GM10248 (cell line): ENCODE measurements around the gene EFL1.
"Not testable (repeated sequence)": the region's sequence is repeated elsewhere in the genome, so short reads cannot be mapped to it uniquely, and the experiment has no call there.

Experiments
- CTCF ChIA-PET: fragments of 300-600 bp; sonication (Branson Sonifier 250); formaldehyde crosslinking; extraction: SDS; loops from one replicate; lab custom pipeline; 2021; ENCODE audit warnings: antibody characterized with exemption; lab: Yijun Ruan, JAX
- POLR2A ChIA-PET: fragments of 350-650 bp; sonication (Branson Sonifier 250); formaldehyde crosslinking; extraction: SDS; loops from one replicate; lab custom pipeline; 2020; ENCODE audit warnings: antibody characterized with exemption; lab: Yijun Ruan, JAX
- DNase-seq: peaks from one replicate; pipeline ENCODE4 v3.0.0; 2012; ENCODE audit errors: extremely low spot score
- TF ChIP-seq, protein P1 (sequence below): IDR thresholded peaks from 2 replicates; pipeline ENCODE4 v1.5.1; 2012; ENCODE audit warnings: mild to moderate bottlenecking, low read depth; ENCODE audit errors: extremely low read depth, missing control alignments, control extremely low read depth

The EFL1 gene

DNA sequence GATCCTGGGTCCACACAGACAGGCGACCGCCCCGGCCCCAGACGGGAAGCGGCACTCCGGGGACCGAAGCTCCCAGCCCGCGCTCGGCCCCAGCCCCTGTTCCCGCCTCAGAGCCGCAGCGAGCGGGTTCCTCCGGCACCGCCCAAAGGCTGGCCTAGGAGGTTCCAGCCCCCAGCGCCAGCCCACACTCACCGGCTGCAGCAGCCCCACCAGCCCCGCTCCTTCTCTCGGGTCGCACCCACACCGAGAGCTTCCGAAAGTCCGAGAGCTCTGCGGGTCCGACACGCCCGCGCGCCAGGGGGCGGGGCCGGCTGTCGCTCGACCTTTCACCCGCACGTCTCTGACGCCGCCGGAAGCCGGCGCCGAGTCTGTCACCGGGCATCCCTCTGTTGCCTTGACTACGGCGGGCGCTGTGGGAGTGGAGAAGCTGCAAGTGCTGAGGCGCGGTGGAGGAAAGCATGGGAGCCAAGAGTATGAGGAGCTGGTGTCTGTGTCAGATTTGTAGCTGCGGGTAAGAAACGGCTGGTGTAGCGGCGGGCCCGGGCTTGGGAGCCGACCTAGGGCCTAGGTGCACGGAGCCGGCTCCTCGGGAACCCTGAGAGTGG lies at the start of gene EFL1, which contains the start of gene SAXO2:
EFL1 (minus strand) TSS at position 313 of the 605 bp plus-strand sequence. CDS start 956 bp downstream, outside the sequence.
SAXO2 (plus strand) TSS at position 397 of the 605 bp plus-strand sequence; CDS start at position 459, 62 bp downstream.
- peak; percentile 95 for DNase-seq
- TF ChIP-seq, protein P1, sequence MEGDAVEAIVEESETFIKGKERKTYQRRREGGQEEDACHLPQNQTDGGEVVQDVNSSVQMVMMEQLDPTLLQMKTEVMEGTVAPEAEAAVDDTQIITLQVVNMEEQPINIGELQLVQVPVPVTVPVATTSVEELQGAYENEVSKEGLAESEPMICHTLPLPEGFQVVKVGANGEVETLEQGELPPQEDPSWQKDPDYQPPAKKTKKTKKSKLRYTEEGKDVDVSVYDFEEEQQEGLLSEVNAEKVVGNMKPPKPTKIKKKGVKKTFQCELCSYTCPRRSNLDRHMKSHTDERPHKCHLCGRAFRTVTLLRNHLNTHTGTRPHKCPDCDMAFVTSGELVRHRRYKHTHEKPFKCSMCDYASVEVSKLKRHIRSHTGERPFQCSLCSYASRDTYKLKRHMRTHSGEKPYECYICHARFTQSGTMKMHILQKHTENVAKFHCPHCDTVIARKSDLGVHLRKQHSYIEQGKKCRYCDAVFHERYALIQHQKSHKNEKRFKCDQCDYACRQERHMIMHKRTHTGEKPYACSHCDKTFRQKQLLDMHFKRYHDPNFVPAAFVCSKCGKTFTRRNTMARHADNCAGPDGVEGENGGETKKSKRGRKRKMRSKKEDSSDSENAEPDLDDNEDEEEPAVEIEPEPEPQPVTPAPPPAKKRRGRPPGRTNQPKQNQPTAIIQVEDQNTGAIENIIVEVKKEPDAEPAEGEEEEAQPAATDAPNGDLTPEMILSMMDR = no peak
- ChIA-PET CTCF (interaction anchor here (1.1 to 1.6 kb wide), 4 partner anchors 9 to 26 kb away, joined by 3 to 7 read pairs (median 4); no protein-coding TSS in a partner anchor), POLR2A (interaction anchor here (1.0 kb wide), 1 partner anchor 278 kb away, joined by 4 read pairs; the partner anchor contains the start of gene RPS17)

DNA sequence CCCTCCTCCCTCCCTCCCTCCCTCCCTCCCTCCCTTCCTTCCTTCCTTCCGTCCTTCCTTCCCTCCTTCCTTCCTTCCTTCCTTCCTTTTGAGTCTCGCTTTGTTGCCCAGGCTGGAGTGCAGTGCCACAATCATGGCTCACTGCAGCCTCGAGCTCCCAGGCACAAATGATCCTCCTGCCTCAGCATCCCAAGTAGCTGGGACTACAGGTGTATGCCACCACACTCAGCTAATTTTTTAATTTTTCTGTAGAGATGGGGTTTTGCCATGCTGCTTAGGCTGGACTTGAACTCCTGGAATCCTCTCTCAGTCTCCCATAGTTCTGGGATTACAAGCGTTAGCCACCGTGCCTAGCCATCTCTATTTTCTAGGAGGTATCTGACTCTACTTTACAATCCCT lies 48.8 kb upstream of the EFL1 start:
- DNase-seq, POLR2A ChIA-PET: not testable (repeated sequence)

DNA sequence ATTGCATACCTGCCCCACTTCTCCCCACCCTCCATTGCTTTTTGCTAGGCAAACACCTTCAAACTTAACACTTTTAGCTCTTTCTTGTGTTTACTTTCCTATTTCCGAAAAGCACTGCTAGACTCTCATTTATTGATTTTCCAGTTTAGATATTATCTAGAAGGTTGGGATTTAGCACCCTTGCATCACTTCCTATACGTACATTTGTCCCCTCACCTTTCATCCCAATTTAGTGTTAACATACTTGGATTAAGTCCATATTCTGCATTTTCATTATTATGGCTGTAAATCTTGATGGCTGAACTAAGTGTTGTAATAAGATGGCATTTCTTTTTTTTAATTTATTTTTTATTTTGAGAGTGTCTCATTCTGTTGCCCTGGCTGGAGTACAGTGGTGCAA lies 47.3 kb upstream of the EFL1 start:
- ChIA-PET POLR2A (no interaction called here), CTCF (no interaction called here)
- TF ChIP-seq, protein P1 = no peak
- DNase-seq = no peak

More for the DNA sequence above, 48.8 kb upstream of the EFL1 start:
- CTCF ChIA-PET = not testable (repeated sequence)

DNA sequence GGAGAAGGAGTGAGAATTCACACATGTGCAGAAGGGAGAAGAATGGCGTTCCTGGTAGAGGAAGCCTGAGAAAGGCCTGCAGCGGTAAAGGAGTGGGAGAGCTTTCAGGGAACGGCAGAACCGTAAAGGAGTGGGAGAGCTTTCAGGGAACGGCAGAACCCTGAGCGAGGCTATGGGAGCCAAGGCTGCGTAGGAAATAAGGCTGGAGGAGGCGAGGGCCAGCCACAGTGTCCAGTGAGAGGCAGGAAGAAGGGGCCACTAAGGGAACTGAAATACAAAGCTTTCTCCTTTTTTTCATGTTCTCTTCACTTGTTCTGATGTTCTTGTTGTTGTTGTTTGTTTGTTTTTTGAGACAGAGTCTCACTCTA lies 45.2 kb upstream of the EFL1 start:
- POLR2A ChIA-PET = no interaction called here
- CTCF ChIA-PET = interaction anchor here (1.0 to 1.8 kb wide), 3 partner anchors 10 to 27 kb away, joined by 3 to 6 read pairs (median 3); no protein-coding TSS in a partner anchor
- TF ChIP-seq, protein P1 = no peak
- DNase-seq = peak; percentile 1

DNA sequence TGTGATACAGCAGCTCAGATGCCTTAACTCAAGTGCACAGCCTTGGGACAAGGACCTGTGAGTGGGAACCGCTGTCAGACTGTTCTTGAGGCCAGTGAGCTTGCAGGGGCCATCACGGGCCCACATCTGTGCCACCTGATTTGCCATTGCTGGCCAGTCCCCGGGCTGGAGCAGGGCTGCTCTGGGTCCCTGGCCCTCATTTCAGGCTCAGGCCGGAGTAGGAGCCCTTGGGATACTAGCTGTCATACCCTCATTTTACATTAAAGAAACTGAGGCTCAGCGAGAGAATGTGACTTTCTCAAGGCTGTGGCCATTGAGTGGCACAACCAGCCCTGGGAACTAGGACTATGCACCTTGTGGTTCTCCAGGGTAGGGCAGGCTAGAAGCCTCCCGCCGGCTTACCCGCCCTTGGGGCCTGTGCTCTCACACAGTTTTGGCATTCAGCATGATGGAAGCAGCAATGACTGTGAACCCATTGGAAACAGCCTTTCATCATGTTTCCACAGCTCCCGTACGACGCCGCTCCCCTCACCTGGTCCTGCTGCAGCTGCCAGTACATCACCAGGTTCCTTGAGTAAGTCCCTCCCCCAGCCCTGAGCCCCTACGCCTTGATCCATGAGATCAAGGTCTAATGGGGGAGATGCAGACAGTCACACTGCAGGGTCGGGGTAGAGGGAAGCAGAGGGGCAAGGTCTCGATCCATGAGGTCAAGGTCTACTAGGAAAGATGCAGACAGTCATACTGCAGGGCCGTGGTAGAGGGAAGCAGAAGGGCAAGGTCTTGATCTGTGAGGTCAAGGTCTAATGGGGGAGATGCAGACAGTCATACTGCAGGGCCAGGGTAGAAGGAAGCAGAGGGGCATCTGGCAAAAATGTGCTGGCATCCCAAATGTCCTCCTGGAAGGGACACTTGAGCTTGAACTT lies 44.5 kb upstream of the EFL1 start:
- POLR2A ChIA-PET = no interaction called here
- TF ChIP-seq, protein P1 = no peak
- peak; percentile 1 for DNase-seq
- CTCF ChIA-PET = interaction anchor here (1.0 to 1.8 kb wide), 3 partner anchors 9 to 27 kb away, joined by 3 to 6 read pairs (median 3); no protein-coding TSS in a partner anchor

DNA sequence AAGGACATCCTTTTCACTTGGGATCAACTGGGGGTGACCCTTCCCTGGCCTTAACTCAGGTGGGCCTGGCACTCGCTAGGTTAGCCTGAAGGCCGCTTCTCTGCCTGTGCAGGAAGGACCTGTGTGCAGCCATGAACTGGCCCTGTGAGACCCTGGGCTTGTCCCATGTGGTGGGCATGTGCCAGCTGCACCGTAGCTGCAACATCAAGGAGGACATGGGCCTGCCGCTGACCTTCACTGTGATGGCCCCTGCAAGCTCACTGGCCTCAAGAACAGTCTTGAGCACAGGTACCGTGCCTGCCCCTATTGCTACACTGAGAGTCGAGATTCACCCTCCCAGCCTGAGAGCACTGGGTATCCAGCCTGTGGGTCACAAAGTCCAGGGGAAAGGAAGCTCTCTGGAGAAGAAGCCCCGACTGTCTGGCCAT lies 43.1 kb upstream of the EFL1 start:
- peak; percentile 1 for DNase-seq
- ChIA-PET CTCF (no interaction called here), POLR2A (no interaction called here)
- TF ChIP-seq, protein P1 = no peak
